ENCODE measurements around the gene ADRA1B.
"Not testable (repeated sequence)": the region's sequence is repeated elsewhere in the genome, so short reads cannot be mapped to it uniquely, and the experiment has no call there.

The ADRA1B gene

GRCh38 chr5:160009591-160009989 lies 93.3 kb downstream of the ADRA1B start:
- Histone ChIP-seq H3K4me2 (peak overlapping the region; percentile 51), H3K79me2 (ENCODE audit: insufficient read depth, low read depth) (no peaks in the 10 kb centered on the region; the same call in 1 of the 2 replicates), H3K9ac (peak overlapping the region; percentile 78; the same call in 1 of the 2 replicates), H3K36me3 (ENCODE audit: insufficient read depth) (no peaks in the 10 kb centered on the region), H3K27ac (peak overlapping the region; percentile 56; the same call in 1 of the 2 replicates), H3K4me1 (ENCODE audit: low read depth, poor library complexity, severe bottlenecking) (peaks cover 8% of the 10 kb centered on the region), H3K4me3 (IDR thresholded peaks at IDR 0.05; ENCODE audit: insufficient read depth, low read depth, low read length) (no peak overlapping the region), H3K27me3 (ENCODE audit: insufficient read depth, low read depth) (no peaks in the 10 kb centered on the region), H4K20me1 (ENCODE audit: insufficient read depth) (no peaks in the 10 kb centered on the region), H2AFZ (ENCODE audit: low read depth) (no peak overlapping the region; the same call in 1 of the 2 replicates)
- no peak for TF ChIP-seq CTCF (conservative IDR thresholded peaks at IDR 0.05; ENCODE audit: low read depth, low read length)

- Histone ChIP-seq H2AFZ (ENCODE audit: low read depth) (no peak overlapping the region), H3K27me3 (ENCODE audit: insufficient read depth, low read depth) (no peaks in the 10 kb centered on the region), H4K20me1 (ENCODE audit: insufficient read depth) (no peaks in the 10 kb centered on the region), H3K79me2 (ENCODE audit: insufficient read depth, low read depth) (no peaks in the 10 kb centered on the region; the same call in 1 of the 2 replicates), H3K36me3 (ENCODE audit: insufficient read depth) (no peaks in the 10 kb centered on the region), H3K4me1 (ENCODE audit: low read depth, poor library complexity, severe bottlenecking) (peaks cover 8% of the 10 kb centered on the region), H3K27ac (no peak overlapping the region), H3K9ac (no peak overlapping the region), H3K4me3 (IDR thresholded peaks at IDR 0.05; ENCODE audit: insufficient read depth, low read depth, low read length) (no peak overlapping the region), H3K4me2 (no peak overlapping the region)
- TF ChIP-seq CTCF (conservative IDR thresholded peaks at IDR 0.05; ENCODE audit: low read depth, low read length): no peak
Measured at GRCh38 chr5:160011471-160011870, 95.2 kb downstream of the ADRA1B start.

- H2AFZ ChIP-seq (ENCODE audit: low read depth); H3K79me2 ChIP-seq (ENCODE audit: insufficient read depth, low read depth): not testable (repeated sequence)
Measured at GRCh38 chr5:160014197-160014596, 97.9 kb downstream of the ADRA1B start.

GRCh38 chr5:160018945-160019625 lies 102.8 kb downstream of the ADRA1B start:
- no peak overlapping the region for H3K4me3 ChIP-seq (IDR thresholded peaks at IDR 0.05; ENCODE audit: insufficient read depth, low read depth, low read length)
- H3K9ac ChIP-seq: no peak overlapping the region
- no peak overlapping the region for H2AFZ ChIP-seq (ENCODE audit: low read depth)
- no peaks in the 10 kb centered on the region for H3K27me3 ChIP-seq (ENCODE audit: insufficient read depth, low read depth)
- no peaks in the 10 kb centered on the region for H3K79me2 ChIP-seq (ENCODE audit: insufficient read depth, low read depth)
- H3K27ac ChIP-seq: no peak overlapping the region
- no peak for TF ChIP-seq CTCF (conservative IDR thresholded peaks at IDR 0.05; ENCODE audit: low read depth, low read length)
- no peak overlapping the region for H3K4me2 ChIP-seq
- no peaks in the 10 kb centered on the region for H4K20me1 ChIP-seq (ENCODE audit: insufficient read depth)
- no peaks in the 10 kb centered on the region for H3K36me3 ChIP-seq (ENCODE audit: insufficient read depth)
- H3K4me1 ChIP-seq (ENCODE audit: low read depth, poor library complexity, severe bottlenecking): peaks cover 10% of the 10 kb centered on the region

More at GRCh38 chr5:160014197-160014596, 97.9 kb downstream of the ADRA1B start:
- H3K9ac ChIP-seq; H3K36me3 ChIP-seq (ENCODE audit: insufficient read depth); H3K27ac ChIP-seq; H4K20me1 ChIP-seq (ENCODE audit: insufficient read depth); H3K4me2 ChIP-seq; H3K27me3 ChIP-seq (ENCODE audit: insufficient read depth, low read depth); H3K4me1 ChIP-seq (ENCODE audit: low read depth, poor library complexity, severe bottlenecking); H3K4me3 ChIP-seq (IDR thresholded peaks at IDR 0.05; ENCODE audit: insufficient read depth, low read depth, low read length): not testable (repeated sequence)

GRCh38 chr5:160020266-160020770 lies 104.0 kb downstream of the ADRA1B start:
- TF ChIP-seq CTCF (conservative IDR thresholded peaks at IDR 0.05; ENCODE audit: low read depth, low read length): no peak
- Histone ChIP-seq H3K27me3 (ENCODE audit: insufficient read depth, low read depth) (no peaks in the 10 kb centered on the region), H3K4me1 (ENCODE audit: low read depth, poor library complexity, severe bottlenecking) (peaks cover 10% of the 10 kb centered on the region), H2AFZ (ENCODE audit: low read depth) (no peak overlapping the region), H3K4me2 (no peak overlapping the region), H3K79me2 (ENCODE audit: insufficient read depth, low read depth) (no peaks in the 10 kb centered on the region), H4K20me1 (ENCODE audit: insufficient read depth) (no peaks in the 10 kb centered on the region), H3K36me3 (ENCODE audit: insufficient read depth) (no peaks in the 10 kb centered on the region), H3K4me3 (IDR thresholded peaks at IDR 0.05; ENCODE audit: insufficient read depth, low read depth, low read length) (no peak overlapping the region), H3K9ac (no peak overlapping the region), H3K27ac (no peak overlapping the region)

All from KMS-11 (cell line).